ENCODE measurements around the gene CACNA2D2.

Gene CACNA2D2

DNA sequence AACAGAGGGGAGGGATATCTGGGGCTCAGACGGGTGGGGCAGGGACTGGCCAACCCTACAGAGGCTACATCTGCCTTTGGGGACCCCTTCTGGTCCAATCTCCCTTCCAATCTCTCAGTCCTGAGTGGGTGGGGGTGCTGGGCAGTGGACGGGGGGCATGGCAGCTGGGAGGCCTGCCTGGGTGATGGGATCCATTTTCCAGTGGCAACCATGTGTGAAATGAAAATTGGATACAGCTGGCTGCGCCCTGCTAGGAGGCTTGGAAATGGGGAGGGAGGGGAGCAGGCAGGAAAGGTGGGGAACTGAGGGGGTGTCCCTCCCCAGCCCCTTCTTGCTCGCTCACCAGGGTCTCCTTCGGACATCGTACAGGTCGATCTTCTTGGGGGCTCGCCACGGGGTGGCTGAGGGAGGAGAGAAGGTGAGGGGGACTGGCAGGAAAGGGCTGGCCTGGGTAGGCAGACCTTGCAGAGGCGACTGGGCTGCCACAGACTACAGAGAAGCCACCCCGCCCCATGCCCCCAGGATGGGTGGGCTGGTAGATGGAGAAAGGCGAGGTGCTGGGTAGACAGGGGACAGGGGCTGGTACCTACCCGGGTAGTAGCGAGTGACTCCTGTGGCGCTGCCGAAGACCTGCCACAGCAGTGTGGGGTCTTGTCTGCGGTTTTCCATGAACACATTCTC is 122.9 kb downstream of the CACNA2D2 start:
- Mint-ChIP-seq H3K4me1 (ENCODE audit: low read depth) (no peaks in the 10 kb centered on the region), H3K9me3 (no peaks in the 10 kb centered on the region), H3K4me3 (no peak overlapping the region), H3K27ac (no peak overlapping the region), H3K27me3 (ENCODE audit: low read depth) (no peaks in the 10 kb centered on the region), H3K36me3 (ENCODE audit: low read depth) (no peaks in the 10 kb centered on the region)

DNA sequence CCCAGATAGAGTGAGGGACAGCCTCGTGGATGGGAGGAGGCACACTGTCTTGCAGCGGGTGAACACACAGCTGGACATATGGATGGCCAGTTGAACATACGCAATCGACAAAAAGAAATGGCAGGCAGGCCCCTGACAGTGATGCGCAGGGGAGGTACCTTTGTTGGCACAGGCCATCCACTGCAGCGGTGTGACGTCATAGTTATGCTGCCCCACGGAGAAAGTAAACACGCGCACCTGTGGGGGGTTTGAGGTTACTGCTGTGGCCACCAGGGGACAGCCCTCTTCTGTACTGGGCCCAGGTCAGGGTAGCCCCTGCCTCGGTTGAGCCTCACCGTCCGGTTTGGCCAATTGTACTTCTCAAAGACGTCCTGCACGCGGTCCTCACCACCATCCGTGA is 124.7 kb downstream of the CACNA2D2 start:
- Mint-ChIP-seq H3K36me3 (ENCODE audit: low read depth) (no peaks in the 10 kb centered on the region), H3K27ac (no peak overlapping the region), H3K9me3 (no peaks in the 10 kb centered on the region), H3K4me1 (ENCODE audit: low read depth) (no peaks in the 10 kb centered on the region), H3K27me3 (ENCODE audit: low read depth) (no peaks in the 10 kb centered on the region), H3K4me3 (no peak overlapping the region)

DNA sequence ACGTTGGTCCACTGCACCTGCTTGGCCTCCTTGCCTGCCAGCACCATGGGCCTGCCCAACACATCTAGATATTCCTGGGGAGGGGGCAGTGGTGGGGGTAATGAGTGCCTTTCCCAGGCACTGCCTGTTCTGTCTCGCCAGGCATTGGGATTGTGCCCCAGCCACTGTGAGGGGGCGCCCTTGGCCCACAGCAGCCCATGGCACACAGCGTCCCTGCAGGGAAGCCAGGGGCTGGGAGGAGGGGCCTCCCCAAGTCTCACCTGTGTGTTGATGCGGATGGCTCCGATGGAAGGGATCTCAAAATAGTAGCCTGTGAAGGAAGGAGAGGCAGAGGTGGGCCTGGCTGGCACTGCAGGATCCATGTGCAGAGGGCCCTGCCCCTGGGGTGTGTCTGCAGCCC is 125.4 kb downstream of the CACNA2D2 start:
- Mint-ChIP-seq H3K27ac (no peak overlapping the region), H3K4me3 (no peak overlapping the region), H3K27me3 (ENCODE audit: low read depth) (no peaks in the 10 kb centered on the region), H3K4me1 (ENCODE audit: low read depth) (peaks cover 2% of the 10 kb centered on the region), H3K9me3 (no peaks in the 10 kb centered on the region), H3K36me3 (ENCODE audit: low read depth) (no peaks in the 10 kb centered on the region)

DNA sequence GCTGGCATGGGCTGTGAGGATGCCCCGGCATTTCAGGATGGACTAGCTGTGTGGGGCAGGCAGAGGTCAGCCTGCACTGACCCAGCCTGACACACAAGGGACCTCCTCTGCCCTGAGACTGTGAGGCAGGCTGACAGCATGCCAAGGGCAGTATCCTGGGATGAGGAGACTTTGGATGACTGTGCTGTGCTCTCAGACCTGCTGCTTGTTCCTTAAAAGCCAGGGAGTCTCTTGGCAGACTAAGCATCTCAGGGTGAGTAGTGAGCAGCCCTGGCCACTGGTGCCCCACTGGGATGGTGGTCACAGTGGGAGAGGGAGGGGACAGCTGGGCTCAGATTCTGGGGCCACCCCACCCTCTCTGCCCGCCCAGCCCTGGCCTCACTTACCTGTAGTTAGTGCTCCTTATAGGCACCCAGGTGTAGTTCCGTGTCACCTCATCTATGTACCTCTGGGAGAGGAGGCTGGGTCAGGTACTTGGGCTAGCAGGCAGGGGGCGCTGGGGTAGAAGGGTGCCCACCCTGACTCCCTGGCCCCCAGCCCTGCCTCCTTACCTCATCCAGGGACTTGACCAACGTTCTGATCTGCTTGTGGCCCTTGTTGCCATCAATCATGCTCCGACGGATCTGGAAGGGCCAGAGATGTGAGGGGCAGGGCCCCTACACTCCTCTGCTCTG is 128.0 kb downstream of the CACNA2D2 start:
- Mint-ChIP-seq H3K4me1 (ENCODE audit: low read depth) (peaks cover 2% of the 10 kb centered on the region), H3K27ac (no peak overlapping the region), H3K9me3 (no peaks in the 10 kb centered on the region), H3K36me3 (ENCODE audit: low read depth) (no peaks in the 10 kb centered on the region), H3K27me3 (ENCODE audit: low read depth) (no peaks in the 10 kb centered on the region), H3K4me3 (no peak overlapping the region)

DNA sequence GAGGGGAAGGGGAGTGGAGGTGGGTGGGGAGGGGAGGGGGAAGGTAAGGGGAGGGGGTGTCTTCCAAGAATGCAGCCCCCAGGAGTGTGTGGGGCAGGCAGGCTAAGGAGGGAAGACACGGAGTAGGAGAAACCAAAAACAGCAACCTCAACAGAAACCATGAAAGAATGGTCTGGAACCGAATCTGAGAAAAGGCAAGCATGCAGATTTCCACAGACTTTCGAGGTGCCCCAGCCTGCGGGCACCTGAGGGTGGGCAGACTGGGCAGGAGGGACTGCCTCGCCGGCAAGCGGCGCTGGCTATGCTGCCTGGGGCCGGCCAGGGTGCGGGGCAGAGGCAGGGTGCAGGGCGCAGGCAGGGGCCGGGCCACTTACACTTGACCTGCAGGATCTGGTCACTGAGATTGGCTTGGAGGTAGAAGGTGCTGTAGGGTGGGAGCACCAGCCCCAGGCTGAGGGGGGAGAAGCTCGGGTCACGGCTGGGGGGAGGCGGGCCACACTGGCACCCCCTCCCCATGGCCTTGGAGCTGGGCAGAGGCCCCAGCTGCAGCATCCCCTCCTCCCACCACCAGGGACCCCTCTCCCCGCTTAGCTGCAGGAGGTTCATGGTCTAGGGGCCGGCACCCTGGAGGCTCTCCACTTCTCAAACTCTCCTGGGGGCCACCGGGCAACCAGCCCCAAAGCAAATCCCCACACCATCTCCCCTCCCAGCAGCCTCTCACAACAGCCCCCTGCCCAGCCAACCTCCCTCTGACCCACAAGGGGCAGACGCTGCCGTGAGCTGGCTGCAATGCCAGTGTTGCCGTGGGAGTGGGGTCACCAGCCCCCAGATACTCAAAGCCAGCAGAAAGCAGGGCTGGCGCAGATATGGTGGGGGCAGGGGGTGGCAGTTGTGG is 128.8 kb downstream of the CACNA2D2 start:
- Mint-ChIP-seq H3K27ac (no peak overlapping the region), H3K9me3 (no peaks in the 10 kb centered on the region), H3K36me3 (ENCODE audit: low read depth) (no peaks in the 10 kb centered on the region), H3K4me3 (no peak overlapping the region), H3K27me3 (ENCODE audit: low read depth) (no peaks in the 10 kb centered on the region), H3K4me1 (ENCODE audit: low read depth) (peaks cover 2% of the 10 kb centered on the region)

DNA sequence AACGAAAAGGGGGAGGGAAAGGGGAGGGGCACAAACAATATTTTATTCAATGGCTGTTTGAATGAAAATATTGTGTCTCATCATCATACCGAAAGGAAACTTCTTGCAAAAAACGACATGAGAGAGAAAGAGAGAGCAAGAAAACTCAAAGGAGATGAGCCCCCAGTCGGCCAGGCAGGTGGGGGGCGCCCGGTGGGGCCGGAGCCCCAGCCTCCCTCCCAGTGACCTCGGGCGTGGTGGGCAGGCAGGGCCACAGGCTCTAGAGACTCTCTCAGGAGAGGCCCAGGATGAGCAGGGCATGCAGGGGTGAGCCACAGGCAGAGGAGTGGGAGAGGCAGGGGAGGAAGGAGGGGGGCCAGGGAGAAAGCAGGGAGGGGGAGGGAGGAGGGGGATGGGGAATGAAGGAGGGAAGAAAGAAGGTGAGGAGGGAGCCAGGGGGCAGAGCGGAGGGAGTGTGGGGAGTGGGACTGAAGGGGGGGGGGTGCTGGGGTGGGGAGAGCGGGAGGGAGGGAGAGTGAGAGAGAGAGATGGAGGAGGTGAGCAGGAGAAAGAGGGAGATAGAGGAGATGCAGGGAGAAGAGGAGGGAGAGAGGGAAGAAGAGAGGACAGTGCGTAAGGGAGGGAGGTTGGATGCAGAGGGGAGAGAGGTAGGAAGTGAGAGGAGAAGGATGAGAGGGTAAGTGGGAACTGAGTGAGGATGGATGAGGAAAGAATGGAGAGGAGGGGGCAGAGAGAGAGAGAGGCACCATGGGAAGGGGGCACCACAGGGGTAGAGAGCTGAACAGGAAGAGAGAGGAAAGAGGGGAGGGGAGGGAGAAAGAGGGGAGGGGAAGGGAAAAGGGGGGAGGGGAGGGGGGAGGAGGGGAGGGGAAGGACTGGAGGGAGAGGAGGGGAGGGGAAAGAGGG is 130.0 kb downstream of the CACNA2D2 start:
- Mint-ChIP-seq H3K9me3 (no peaks in the 10 kb centered on the region), H3K4me1 (ENCODE audit: low read depth) (peaks cover 4% of the 10 kb centered on the region), H3K4me3 (no peak overlapping the region), H3K36me3 (ENCODE audit: low read depth) (no peaks in the 10 kb centered on the region), H3K27ac (no peak overlapping the region), H3K27me3 (ENCODE audit: low read depth) (no peaks in the 10 kb centered on the region)

DNA sequence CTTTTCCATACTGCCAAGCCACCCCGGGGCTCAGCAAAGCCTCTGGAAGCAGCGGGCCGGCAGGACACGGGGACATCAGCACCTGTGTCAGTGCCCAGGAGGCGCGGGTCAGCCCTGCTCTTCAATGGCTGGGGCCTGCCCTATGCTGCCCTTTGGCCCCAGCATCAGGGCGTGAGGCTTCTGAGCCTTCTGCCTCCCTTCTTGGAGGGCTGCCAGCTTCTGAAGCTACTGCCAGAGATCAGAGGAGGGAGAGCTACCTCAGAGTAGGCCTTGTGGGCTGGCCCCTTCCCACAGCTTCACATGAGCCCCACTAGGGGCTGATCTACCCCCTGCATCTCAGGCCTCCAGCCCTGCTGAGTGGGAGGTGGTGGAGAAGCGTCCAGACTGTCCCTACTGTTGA is 131.1 kb downstream of the CACNA2D2 start:
- Mint-ChIP-seq H3K4me3 (no peak overlapping the region), H3K4me1 (ENCODE audit: low read depth) (peaks cover 4% of the 10 kb centered on the region), H3K27ac (no peak overlapping the region), H3K9me3 (no peaks in the 10 kb centered on the region), H3K27me3 (ENCODE audit: low read depth) (no peaks in the 10 kb centered on the region), H3K36me3 (ENCODE audit: low read depth) (no peaks in the 10 kb centered on the region)

DNA sequence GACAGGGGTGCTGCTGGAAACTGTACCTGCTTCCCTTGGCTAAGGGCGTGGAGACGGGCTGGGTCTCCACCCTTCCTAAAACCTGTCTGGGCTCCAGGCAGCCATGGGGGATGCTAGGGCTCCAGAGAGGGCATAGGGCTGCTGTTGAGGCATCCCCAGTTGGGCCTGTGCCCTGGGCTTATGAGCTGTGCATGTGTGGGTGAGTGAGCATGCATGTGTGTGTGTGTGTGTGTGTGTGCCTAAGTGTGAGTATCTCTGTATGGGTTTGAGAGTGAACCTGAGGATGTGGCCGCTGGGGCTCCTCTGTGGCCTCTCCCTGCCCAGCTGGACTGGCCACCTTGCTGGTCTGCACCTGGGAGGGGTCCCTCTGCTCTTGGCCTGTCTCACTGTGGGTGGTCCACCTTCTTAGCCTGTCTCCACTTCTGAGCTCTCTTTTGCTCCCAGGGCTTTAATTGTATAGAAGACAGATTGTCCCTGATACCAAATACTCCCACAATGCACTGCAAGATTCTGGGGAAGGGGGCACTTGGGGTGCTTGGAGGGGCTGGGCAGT is 132.2 kb downstream of the CACNA2D2 start:
- no peaks in the 10 kb centered on the region for H3K9me3 Mint-ChIP-seq
- H3K36me3 Mint-ChIP-seq (ENCODE audit: low read depth) = no peaks in the 10 kb centered on the region
- H3K4me3 Mint-ChIP-seq = no peak overlapping the region
- H3K4me1 Mint-ChIP-seq (ENCODE audit: low read depth) = peaks cover 4% of the 10 kb centered on the region
- H3K27me3 Mint-ChIP-seq (ENCODE audit: low read depth) = no peaks in the 10 kb centered on the region
- H3K27ac Mint-ChIP-seq = no peak overlapping the region

DNA sequence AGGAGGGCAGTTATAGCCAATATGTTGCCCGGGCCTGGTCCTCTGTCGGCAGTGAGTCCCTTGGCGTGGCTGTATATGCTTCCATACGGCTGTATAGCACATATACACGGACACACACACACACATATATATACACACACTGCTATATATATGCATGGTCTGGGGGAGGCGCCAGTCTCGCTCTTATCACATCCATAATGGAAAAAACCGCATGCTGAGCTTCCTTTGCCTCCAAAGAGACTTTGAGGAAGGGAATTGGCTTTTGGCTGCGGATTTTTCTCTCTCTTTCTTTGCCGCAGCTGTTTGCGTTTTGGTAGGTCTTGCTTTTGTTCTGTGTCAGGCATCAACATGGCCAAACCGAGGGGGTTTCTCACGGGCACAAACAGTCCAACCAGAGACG is 132.8 kb downstream of the CACNA2D2 start:
- no peaks in the 10 kb centered on the region for H3K9me3 Mint-ChIP-seq
- no peak overlapping the region for H3K4me3 Mint-ChIP-seq
- peaks cover 7% of the 10 kb centered on the region for H3K4me1 Mint-ChIP-seq (ENCODE audit: low read depth)
- no peaks in the 10 kb centered on the region for H3K27me3 Mint-ChIP-seq (ENCODE audit: low read depth)
- no peaks in the 10 kb centered on the region for H3K36me3 Mint-ChIP-seq (ENCODE audit: low read depth)
- no peak overlapping the region for H3K27ac Mint-ChIP-seq

DNA sequence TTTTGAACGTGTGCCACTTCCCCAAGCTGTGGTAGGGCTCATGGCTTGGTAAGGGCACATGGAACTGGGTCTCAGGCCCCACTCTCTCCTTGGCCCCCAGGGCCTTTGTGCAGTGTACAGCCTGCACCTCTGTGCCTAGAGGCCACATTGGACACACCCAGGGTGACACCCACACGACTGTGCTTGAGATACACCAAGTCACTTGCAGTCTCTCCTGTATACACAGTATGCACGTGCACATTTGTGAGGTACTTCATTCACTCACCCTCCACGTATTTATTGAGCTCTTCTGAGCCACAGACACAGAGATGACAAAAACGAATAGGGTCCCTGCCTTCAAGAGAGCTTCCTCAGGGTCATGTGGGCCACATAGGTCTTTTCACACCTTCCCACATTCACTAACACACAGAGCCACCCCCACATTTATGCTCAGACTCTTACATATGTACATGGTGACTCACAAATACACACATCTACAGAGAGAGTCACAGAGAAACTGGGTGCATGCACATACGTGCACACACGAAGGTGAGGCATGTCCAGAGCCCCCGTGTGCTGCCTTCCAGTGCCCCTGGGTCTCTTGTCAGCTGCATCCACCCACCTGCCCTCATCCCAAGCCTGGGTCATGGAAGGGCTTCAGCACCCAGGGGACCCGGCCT is 134.3 kb downstream of the CACNA2D2 start:
- no peaks in the 10 kb centered on the region for H3K36me3 Mint-ChIP-seq (ENCODE audit: low read depth)
- H3K4me1 Mint-ChIP-seq (ENCODE audit: low read depth) = peaks cover 10% of the 10 kb centered on the region
- H3K4me3 Mint-ChIP-seq = no peak overlapping the region
- no peaks in the 10 kb centered on the region for H3K9me3 Mint-ChIP-seq
- no peak overlapping the region for H3K27ac Mint-ChIP-seq
- no peaks in the 10 kb centered on the region for H3K27me3 Mint-ChIP-seq (ENCODE audit: low read depth)

DNA sequence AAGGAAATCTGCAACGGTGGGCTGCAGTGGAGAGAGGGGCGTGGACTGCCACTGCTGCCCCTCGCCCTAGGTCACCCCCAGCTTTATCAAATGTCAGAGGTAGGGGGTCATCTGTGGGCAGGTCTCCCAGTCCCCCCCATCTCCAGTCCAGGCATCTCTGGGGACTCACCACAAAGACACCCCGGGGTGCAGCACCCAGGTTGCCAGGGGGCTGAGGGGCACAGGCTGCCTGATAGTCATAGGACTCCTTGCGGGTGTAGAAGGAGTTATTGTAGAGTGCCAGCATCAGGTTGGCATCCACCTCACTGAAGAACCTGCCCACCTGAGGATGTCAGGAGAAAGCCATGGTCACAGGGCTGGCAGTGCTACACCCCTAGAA is 137.6 kb downstream of the CACNA2D2 start:
- no peaks in the 10 kb centered on the region for H3K27me3 Mint-ChIP-seq (ENCODE audit: low read depth)
- H3K9me3 Mint-ChIP-seq = no peaks in the 10 kb centered on the region
- peak overlapping the region; percentile 82 for H3K4me3 Mint-ChIP-seq
- H3K36me3 Mint-ChIP-seq (ENCODE audit: low read depth) = peaks cover 2% of the 10 kb centered on the region
- H3K4me1 Mint-ChIP-seq (ENCODE audit: low read depth) = peaks cover 8% of the 10 kb centered on the region
- peak overlapping the region; percentile 78 for H3K27ac Mint-ChIP-seq

DNA sequence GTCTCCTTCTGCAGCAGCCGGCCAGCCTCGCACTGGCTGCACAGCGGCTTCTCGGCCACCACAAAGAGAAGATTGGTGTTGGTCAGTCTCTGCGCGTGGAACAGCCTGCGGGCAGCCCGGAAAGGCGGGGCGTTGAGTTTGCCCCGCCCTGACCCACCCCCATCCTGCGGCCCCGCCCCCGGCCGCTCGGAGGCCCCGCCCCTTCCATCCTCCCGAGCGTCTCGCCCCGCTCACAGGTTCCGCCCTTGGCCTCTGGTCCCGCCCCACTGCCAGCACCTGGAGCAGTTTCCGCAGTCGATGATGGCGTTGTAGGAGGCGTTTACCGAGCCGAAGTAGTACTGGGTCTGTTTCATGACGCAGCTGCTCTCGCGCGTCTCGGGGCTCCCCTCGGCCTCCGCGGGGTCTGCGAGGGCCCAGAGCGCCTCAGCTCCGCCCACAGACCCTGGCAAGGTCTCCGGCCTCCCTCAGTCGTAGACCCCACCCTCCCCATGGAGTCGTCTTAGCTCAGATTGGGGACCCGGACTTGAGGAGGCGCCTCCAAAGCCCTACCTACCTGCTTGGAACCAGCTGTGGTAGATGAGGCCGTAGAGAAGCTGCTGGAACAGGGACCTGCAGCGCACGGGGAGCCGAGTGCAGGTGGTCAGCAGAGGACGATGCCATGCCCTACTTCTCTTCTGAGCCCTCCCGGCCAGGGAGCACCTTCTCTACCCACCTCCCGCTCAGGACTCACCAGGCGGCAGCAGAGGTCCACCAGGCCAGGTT is 138.2 kb downstream of the CACNA2D2 start:
- Mint-ChIP-seq H3K36me3 (ENCODE audit: low read depth) (peaks cover 2% of the 10 kb centered on the region), H3K27me3 (ENCODE audit: low read depth) (no peaks in the 10 kb centered on the region), H3K4me1 (ENCODE audit: low read depth) (peaks cover 8% of the 10 kb centered on the region), H3K9me3 (no peaks in the 10 kb centered on the region), H3K27ac (peak overlapping the region; percentile 78), H3K4me3 (peak overlapping the region; percentile 82)

DNA sequence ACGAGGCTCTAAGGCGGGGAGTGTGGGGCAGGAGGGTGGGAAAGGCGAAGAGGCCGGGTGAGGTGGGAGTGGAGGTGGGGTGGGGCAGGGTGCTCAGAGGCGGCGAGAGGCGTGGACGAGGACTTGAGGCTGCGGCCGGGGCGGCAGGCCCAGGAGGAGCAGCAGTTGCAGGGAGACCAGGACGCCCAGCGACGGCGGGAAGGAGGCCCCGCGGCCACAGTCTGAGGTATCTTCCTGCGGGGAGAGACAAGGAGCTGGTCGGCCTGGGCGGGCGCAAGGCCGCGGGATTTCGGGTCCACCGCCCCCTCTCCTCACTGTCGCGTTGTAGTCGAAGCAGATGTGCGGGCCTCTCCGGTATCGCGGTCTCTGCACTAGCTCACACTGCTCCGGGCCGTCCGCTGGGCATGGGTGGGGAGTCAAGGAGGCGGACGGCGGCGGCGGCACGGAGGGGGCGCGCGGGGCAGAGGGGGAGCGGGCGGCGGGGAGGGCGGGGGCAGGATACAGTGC is 138.8 kb downstream of the CACNA2D2 start:
- Mint-ChIP-seq H3K9me3 (no peaks in the 10 kb centered on the region), H3K4me1 (ENCODE audit: low read depth) (peaks cover 12% of the 10 kb centered on the region), H3K4me3 (peak overlapping the region; percentile 65), H3K36me3 (ENCODE audit: low read depth) (peaks cover 2% of the 10 kb centered on the region), H3K27ac (no peak overlapping the region), H3K27me3 (ENCODE audit: low read depth) (no peaks in the 10 kb centered on the region)

Data from T-helper 1 cell treated with Interleukin-12 subunit alpha and Interleukin-12 subunit beta and Interleukin-4 antibody, amounts not matched to agents 30 μg/mL and 1 μg/mL, for 36 hours (primary cell).